HEK293 (cell line): Measurements from ENCODE around the gene TNFAIP8.

Experiments
- BCL11A ChIP-seq: fragments of 450-650 bp; formaldehyde crosslinking; IDR thresholded peaks from 2 replicates; pipeline ENCODE4 v1.5.1; 2016; ENCODE audit warnings: low read depth, missing biosample characterization, missing genetic modification characterization
- GLI4 ChIP-seq: fragments of 450-650 bp; formaldehyde crosslinking; IDR thresholded peaks from 2 replicates; pipeline ENCODE4 v1.5.1; 2016; ENCODE audit warnings: missing biosample characterization, missing genetic modification characterization
- KLF8 ChIP-seq: fragments of 450-650 bp; formaldehyde crosslinking; IDR thresholded peaks from 2 replicates; pipeline ENCODE4 v1.5.1; 2016; ENCODE audit warnings: missing biosample characterization, missing genetic modification characterization
- PRDM1 ChIP-seq: fragments of 450-650 bp; formaldehyde crosslinking; IDR thresholded peaks from 2 replicates; pipeline ENCODE4; 2016; ENCODE audit warnings: missing biosample characterization, missing genetic modification characterization
- SP3 ChIP-seq: fragments of 450-650 bp; formaldehyde crosslinking; IDR thresholded peaks from 2 replicates; pipeline ENCODE4 v1.5.1; 2016; ENCODE audit warnings: missing biosample characterization, missing genetic modification characterization
- ZBTB20 ChIP-seq: fragments of 450-650 bp; formaldehyde crosslinking; IDR thresholded peaks from 2 replicates; pipeline ENCODE4 v1.5.1; 2016; ENCODE audit warnings: missing biosample characterization, missing genetic modification characterization
- ZBTB21 ChIP-seq: fragments of 450-650 bp; formaldehyde crosslinking; IDR thresholded peaks from 2 replicates; pipeline ENCODE4 v1.5.1; 2017; ENCODE audit warnings: missing biosample characterization, missing genetic modification characterization
- ZBTB48 ChIP-seq: fragments of 450-650 bp; formaldehyde crosslinking; IDR thresholded peaks from 2 replicates; pipeline ENCODE4 v1.5.1; 2016; ENCODE audit warnings: missing biosample characterization, missing genetic modification characterization
- ZFP41 ChIP-seq: fragments of 450-650 bp; formaldehyde crosslinking; IDR thresholded peaks from 2 replicates; pipeline ENCODE4 v1.5.1; 2016; ENCODE audit warnings: missing biosample characterization, missing genetic modification characterization, borderline replicate concordance
- ZNF10 ChIP-seq: fragments of 450-650 bp; formaldehyde crosslinking; IDR thresholded peaks from 2 replicates; pipeline ENCODE4 v1.5.1; 2017; ENCODE audit warnings: missing biosample characterization, missing genetic modification characterization
- ZNF112 ChIP-seq: fragments of 450-650 bp; formaldehyde crosslinking; IDR thresholded peaks from 2 replicates; pipeline ENCODE4 v1.5.0; 2017; ENCODE audit warnings: missing biosample characterization, missing genetic modification characterization
- ZNF23 ChIP-seq: fragments of 450-650 bp; formaldehyde crosslinking; IDR thresholded peaks from 2 replicates; pipeline ENCODE4 v1.5.1; 2016; ENCODE audit warnings: missing biosample characterization, missing genetic modification characterization, borderline replicate concordance
- ZNF248 ChIP-seq: fragments of 450-650 bp; formaldehyde crosslinking; IDR thresholded peaks from 2 replicates; pipeline ENCODE4 v1.5.1; 2017; ENCODE audit warnings: missing biosample characterization, missing genetic modification characterization
- ZNF266 ChIP-seq: fragments of 450-650 bp; formaldehyde crosslinking; IDR thresholded peaks from 2 replicates; pipeline ENCODE4 v1.5.1; 2016; ENCODE audit warnings: missing biosample characterization, missing genetic modification characterization, low read depth
- ZNF426 ChIP-seq: fragments of 450-650 bp; formaldehyde crosslinking; IDR thresholded peaks from 2 replicates; pipeline ENCODE4 v1.5.1; 2017; ENCODE audit warnings: missing biosample characterization, missing genetic modification characterization, mild to moderate bottlenecking, inconsistent platforms, moderate library complexity
- ZNF48 ChIP-seq: fragments of 450-650 bp; formaldehyde crosslinking; IDR thresholded peaks from 2 replicates; pipeline ENCODE4 v1.5.1; 2016; ENCODE audit warnings: missing biosample characterization, missing genetic modification characterization
- ZNF596 ChIP-seq: fragments of 450-650 bp; IDR thresholded peaks from 2 replicates; pipeline ENCODE4 v1.5.0; 2018; ENCODE audit warnings: missing biosample characterization, mild to moderate bottlenecking, missing genetic modification characterization, moderate library complexity
- ZNF660 ChIP-seq: fragments of 450-650 bp; IDR thresholded peaks from 2 replicates; pipeline ENCODE4 v1.5.1; 2018; ENCODE audit warnings: missing biosample characterization, mild to moderate bottlenecking, missing genetic modification characterization
- ZNF76 ChIP-seq: fragments of 450-650 bp; formaldehyde crosslinking; IDR thresholded peaks from 2 replicates; pipeline ENCODE4; 2016; ENCODE audit warnings: low read depth, missing biosample characterization, missing genetic modification characterization, borderline replicate concordance
- ZXDB ChIP-seq: fragments of 450-650 bp; formaldehyde crosslinking; IDR thresholded peaks from 2 replicates; pipeline ENCODE4 v1.5.1; 2016; ENCODE audit warnings: missing biosample characterization, missing genetic modification characterization
- TF ChIP-seq, protein P1 (sequence below): fragments of 450-650 bp; formaldehyde crosslinking; IDR thresholded peaks from 2 replicates; pipeline ENCODE4 v1.5.1; 2016; ENCODE audit warnings: missing biosample characterization, missing genetic modification characterization
- TF ChIP-seq, protein P2 (sequence below): fragments of 450-650 bp; formaldehyde crosslinking; IDR thresholded peaks from 2 replicates; pipeline ENCODE4 v1.5.1; 2016; ENCODE audit warnings: missing biosample characterization, missing genetic modification characterization
- TF ChIP-seq, protein P3 (sequence below): fragments of 450-650 bp; formaldehyde crosslinking; IDR thresholded peaks from 2 replicates; pipeline ENCODE4 v1.5.1; 2016; ENCODE audit warnings: missing biosample characterization, missing genetic modification characterization
- TF ChIP-seq, protein P4 (sequence below): fragments of 450-650 bp; formaldehyde crosslinking; IDR thresholded peaks from 2 replicates; pipeline ENCODE4 v1.5.1; 2016; ENCODE audit warnings: missing biosample characterization, missing genetic modification characterization
- TF ChIP-seq, protein P5 (sequence below): fragments of 450-650 bp; IDR thresholded peaks from 2 replicates; pipeline ENCODE4 v1.5.1; 2018; ENCODE audit warnings: missing biosample characterization, mild to moderate bottlenecking, missing genetic modification characterization
- TF ChIP-seq, protein P6 (sequence below): sonication (generic); formaldehyde crosslinking; IDR thresholded peaks from 2 replicates; pipeline ENCODE4 v1.8.1; 2022; ENCODE audit warnings: mild to moderate bottlenecking, moderate library complexity, missing genetic modification reagents
- TF ChIP-seq, protein P7 (sequence below): fragments of 450-650 bp; formaldehyde crosslinking; conservative IDR thresholded peaks from 2 replicates; pipeline ENCODE4 v1.5.1; 2016; ENCODE audit warnings: low read depth, missing biosample characterization, missing genetic modification characterization

The TNFAIP8 gene

DNA sequence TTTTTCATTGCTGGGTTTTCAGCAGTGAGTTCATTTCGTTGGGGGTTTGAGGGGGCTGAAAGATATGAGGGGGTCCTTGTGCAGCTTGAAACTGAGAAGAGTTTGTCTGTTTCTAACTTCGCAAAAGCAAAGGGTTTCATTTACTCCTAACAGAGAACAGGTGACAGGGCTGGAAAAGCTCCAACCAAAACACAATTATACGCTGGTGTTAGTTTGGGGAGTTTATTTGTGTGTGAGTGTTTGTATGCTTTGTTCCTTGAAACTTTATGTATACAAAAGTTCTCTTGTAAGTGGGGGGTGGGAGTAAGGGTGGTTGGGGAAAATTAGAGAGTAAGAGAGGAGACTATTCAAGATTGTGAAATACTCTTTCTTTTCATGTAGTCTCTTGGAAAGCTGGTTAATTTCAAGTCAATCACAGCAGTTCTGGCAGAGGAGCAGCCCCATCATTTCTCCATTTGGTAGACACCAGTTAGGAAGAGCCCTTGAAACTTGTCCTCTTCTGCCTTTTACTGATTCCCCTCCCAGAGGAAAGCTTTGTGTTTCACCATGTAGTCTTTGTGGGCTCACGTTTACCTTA is 881 bp downstream of the TNFAIP8 start (continued):
- TF ChIP-seq, protein P1, sequence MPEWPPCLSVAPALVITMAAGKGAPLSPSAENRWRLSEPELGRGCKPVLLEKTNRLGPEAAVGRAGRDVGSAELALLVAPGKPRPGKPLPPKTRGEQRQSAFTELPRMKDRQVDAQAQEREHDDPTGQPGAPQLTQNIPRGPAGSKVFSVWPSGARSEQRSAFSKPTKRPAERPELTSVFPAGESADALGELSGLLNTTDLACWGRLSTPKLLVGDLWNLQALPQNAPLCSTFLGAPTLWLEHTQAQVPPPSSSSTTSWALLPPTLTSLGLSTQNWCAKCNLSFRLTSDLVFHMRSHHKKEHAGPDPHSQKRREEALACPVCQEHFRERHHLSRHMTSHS (tag by site-specific recombination): no peak
- TF ChIP-seq, protein P2, sequence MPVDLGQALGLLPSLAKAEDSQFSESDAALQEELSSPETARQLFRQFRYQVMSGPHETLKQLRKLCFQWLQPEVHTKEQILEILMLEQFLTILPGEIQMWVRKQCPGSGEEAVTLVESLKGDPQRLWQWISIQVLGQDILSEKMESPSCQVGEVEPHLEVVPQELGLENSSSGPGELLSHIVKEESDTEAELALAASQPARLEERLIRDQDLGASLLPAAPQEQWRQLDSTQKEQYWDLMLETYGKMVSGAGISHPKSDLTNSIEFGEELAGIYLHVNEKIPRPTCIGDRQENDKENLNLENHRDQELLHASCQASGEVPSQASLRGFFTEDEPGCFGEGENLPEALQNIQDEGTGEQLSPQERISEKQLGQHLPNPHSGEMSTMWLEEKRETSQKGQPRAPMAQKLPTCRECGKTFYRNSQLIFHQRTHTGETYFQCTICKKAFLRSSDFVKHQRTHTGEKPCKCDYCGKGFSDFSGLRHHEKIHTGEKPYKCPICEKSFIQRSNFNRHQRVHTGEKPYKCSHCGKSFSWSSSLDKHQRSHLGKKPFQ (tag by site-specific recombination): no peak
- TF ChIP-seq, protein P3, sequence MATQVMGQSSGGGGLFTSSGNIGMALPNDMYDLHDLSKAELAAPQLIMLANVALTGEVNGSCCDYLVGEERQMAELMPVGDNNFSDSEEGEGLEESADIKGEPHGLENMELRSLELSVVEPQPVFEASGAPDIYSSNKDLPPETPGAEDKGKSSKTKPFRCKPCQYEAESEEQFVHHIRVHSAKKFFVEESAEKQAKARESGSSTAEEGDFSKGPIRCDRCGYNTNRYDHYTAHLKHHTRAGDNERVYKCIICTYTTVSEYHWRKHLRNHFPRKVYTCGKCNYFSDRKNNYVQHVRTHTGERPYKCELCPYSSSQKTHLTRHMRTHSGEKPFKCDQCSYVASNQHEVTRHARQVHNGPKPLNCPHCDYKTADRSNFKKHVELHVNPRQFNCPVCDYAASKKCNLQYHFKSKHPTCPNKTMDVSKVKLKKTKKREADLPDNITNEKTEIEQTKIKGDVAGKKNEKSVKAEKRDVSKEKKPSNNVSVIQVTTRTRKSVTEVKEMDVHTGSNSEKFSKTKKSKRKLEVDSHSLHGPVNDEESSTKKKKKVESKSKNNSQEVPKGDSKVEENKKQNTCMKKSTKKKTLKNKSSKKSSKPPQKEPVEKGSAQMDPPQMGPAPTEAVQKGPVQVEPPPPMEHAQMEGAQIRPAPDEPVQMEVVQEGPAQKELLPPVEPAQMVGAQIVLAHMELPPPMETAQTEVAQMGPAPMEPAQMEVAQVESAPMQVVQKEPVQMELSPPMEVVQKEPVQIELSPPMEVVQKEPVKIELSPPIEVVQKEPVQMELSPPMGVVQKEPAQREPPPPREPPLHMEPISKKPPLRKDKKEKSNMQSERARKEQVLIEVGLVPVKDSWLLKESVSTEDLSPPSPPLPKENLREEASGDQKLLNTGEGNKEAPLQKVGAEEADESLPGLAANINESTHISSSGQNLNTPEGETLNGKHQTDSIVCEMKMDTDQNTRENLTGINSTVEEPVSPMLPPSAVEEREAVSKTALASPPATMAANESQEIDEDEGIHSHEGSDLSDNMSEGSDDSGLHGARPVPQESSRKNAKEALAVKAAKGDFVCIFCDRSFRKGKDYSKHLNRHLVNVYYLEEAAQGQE (tag by site-specific recombination): no peak
- TF ChIP-seq GLI4: no peak
- TF ChIP-seq ZBTB20: peak; percentile 6; the same call in 1 of the 2 replicates
- TF ChIP-seq ZNF10 (tag by site-specific recombination): no peak
- TF ChIP-seq ZNF23 (tag by site-specific recombination): no peak
- no peak for TF ChIP-seq ZNF248 (tag by site-specific recombination)
- TF ChIP-seq KLF8 (tag by site-specific recombination): no peak
- no peak for TF ChIP-seq ZNF112
- no peak for TF ChIP-seq SP3
- TF ChIP-seq, protein P4, sequence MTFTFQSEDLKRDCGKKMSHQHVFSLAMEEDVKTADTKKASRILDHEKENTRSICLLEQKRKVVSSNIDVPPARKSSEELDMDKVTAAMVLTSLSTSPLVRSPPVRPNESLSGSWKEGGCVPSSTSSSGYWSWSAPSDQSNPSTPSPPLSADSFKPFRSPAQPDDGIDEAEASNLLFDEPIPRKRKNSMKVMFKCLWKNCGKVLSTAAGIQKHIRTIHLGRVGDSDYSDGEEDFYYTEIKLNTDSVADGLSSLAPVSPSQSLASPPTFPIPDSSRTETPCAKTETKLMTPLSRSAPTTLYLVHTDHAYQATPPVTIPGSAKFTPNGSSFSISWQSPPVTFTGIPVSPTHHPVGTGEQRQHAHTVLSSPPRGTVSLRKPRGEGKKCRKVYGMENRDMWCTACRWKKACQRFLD (tag by site-specific recombination): no peak
- TF ChIP-seq ZNF660 (tag by site-specific recombination): no peak
- TF ChIP-seq BCL11A (tag by site-specific recombination): no peak
- TF ChIP-seq PRDM1 (tag by site-specific recombination): no peak
- TF ChIP-seq ZNF76 (tag by site-specific recombination): no peak
- 0 out of 2 replicates have a peak, but pooled peaks have one; percentile 19 for TF ChIP-seq ZNF596 (tag by site-specific recombination)
- TF ChIP-seq ZNF48 (tag by site-specific recombination): no peak
- TF ChIP-seq, protein P5, sequence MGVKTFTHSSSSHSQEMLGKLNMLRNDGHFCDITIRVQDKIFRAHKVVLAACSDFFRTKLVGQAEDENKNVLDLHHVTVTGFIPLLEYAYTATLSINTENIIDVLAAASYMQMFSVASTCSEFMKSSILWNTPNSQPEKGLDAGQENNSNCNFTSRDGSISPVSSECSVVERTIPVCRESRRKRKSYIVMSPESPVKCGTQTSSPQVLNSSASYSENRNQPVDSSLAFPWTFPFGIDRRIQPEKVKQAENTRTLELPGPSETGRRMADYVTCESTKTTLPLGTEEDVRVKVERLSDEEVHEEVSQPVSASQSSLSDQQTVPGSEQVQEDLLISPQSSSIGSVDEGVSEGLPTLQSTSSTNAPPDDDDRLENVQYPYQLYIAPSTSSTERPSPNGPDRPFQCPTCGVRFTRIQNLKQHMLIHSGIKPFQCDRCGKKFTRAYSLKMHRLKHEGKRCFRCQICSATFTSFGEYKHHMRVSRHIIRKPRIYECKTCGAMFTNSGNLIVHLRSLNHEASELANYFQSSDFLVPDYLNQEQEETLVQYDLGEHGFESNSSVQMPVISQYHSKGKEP (tag by site-specific recombination): no peak; the same call in 1 of the 2 replicates
- TF ChIP-seq ZXDB (tag by site-specific recombination): peak; percentile 28; the same call in 1 of the 2 replicates
- no peak for TF ChIP-seq ZFP41 (tag by site-specific recombination)
- TF ChIP-seq, protein P6, sequence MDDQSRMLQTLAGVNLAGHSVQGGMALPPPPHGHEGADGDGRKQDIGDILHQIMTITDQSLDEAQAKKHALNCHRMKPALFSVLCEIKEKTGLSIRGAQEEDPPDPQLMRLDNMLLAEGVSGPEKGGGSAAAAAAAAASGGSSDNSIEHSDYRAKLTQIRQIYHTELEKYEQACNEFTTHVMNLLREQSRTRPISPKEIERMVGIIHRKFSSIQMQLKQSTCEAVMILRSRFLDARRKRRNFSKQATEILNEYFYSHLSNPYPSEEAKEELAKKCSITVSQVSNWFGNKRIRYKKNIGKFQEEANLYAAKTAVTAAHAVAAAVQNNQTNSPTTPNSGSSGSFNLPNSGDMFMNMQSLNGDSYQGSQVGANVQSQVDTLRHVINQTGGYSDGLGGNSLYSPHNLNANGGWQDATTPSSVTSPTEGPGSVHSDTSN (CRISPR knock-in tag): no peak
- TF ChIP-seq, protein P7, sequence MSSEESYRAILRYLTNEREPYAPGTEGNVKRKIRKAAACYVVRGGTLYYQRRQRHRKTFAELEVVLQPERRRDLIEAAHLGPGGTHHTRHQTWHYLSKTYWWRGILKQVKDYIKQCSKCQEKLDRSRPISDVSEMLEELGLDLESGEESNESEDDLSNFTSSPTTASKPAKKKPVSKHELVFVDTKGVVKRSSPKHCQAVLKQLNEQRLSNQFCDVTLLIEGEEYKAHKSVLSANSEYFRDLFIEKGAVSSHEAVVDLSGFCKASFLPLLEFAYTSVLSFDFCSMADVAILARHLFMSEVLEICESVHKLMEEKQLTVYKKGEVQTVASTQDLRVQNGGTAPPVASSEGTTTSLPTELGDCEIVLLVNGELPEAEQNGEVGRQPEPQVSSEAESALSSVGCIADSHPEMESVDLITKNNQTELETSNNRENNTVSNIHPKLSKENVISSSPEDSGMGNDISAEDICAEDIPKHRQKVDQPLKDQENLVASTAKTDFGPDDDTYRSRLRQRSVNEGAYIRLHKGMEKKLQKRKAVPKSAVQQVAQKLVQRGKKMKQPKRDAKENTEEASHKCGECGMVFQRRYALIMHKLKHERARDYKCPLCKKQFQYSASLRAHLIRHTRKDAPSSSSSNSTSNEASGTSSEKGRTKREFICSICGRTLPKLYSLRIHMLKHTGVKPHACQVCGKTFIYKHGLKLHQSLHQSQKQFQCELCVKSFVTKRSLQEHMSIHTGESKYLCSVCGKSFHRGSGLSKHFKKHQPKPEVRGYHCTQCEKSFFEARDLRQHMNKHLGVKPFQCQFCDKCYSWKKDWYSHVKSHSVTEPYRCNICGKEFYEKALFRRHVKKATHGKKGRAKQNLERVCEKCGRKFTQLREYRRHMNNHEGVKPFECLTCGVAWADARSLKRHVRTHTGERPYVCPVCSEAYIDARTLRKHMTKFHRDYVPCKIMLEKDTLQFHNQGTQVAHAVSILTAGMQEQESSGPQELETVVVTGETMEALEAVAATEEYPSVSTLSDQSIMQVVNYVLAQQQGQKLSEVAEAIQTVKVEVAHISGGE (tag by site-specific recombination): no peak
- no peak for TF ChIP-seq ZNF266 (tag by site-specific recombination)
- TF ChIP-seq ZBTB48: no peak
- TF ChIP-seq ZNF426: no peak
- no peak for TF ChIP-seq ZBTB21 (tag by site-specific recombination)
